CD4-positive, alpha-beta T cell treated with Interleukin-17A for 1 hour (primary cell): ENCODE results near the gene SUGCT.
"Not testable (repeated sequence)": the region's sequence is repeated elsewhere in the genome, so short reads cannot be mapped to it uniquely, and the experiment has no call there.

ENCODE experiments used
- DNase-seq: peaks from one replicate; pipeline ENCODE4 v3.0.0-alpha.2; 2020

The SUGCT gene

GRCh38 chr7:40587419-40587818 is 452.6 kb downstream of the SUGCT start:
- DNase-seq = no peak

GRCh38 chr7:40595129-40595528 is 460.3 kb downstream of the SUGCT start:
- DNase-seq = no peak

GRCh38 chr7:40595832-40596231 is 461.0 kb downstream of the SUGCT start:
- no peak for DNase-seq

GRCh38 chr7:40597517-40597916 is 462.7 kb downstream of the SUGCT start:
- DNase-seq = no peak

GRCh38 chr7:40598915-40599314 is 464.1 kb downstream of the SUGCT start:
- no peak for DNase-seq

GRCh38 chr7:40599836-40600235 is 465.0 kb downstream of the SUGCT start:
- DNase-seq = no peak

- DNase-seq = not testable (repeated sequence)
Observed at GRCh38 chr7:40602351-40602750, 467.5 kb downstream of the SUGCT start.

GRCh38 chr7:40604601-40605438 is 470.0 kb downstream of the SUGCT start:
- no peak for DNase-seq

- DNase-seq = no peak
Observed at GRCh38 chr7:40608321-40609075, 473.7 kb downstream of the SUGCT start.

GRCh38 chr7:40610461-40610860 is 475.7 kb downstream of the SUGCT start:
- no peak for DNase-seq

GRCh38 chr7:40611095-40611871 is 476.5 kb downstream of the SUGCT start:
- no peak for DNase-seq

GRCh38 chr7:40612298-40612697 is 477.5 kb downstream of the SUGCT start:
- no peak for DNase-seq

GRCh38 chr7:40619647-40620046 is 484.8 kb downstream of the SUGCT start:
- DNase-seq = no peak

- no peak for DNase-seq
Observed at GRCh38 chr7:40621592-40621998, 486.8 kb downstream of the SUGCT start.

- DNase-seq = no peak
Observed at GRCh38 chr7:40622941-40623501, 488.2 kb downstream of the SUGCT start.

- DNase-seq = no peak
Observed at GRCh38 chr7:40623863-40624262, 489.1 kb downstream of the SUGCT start.

- DNase-seq = not testable (repeated sequence)
Observed at GRCh38 chr7:40627361-40627760, 492.6 kb downstream of the SUGCT start.

- no peak for DNase-seq
Observed at GRCh38 chr7:40629891-40630290, 495.1 kb downstream of the SUGCT start.

- no peak for DNase-seq
Observed at GRCh38 chr7:40634118-40634517, 499.3 kb downstream of the SUGCT start.

GRCh38 chr7:40638545-40639320 is 503.9 kb downstream of the SUGCT start:
- no peak for DNase-seq

- no peak for DNase-seq
Observed at GRCh38 chr7:40640566-40640965, 505.8 kb downstream of the SUGCT start.

- no peak for DNase-seq
Observed at GRCh38 chr7:40641701-40642100, 506.9 kb downstream of the SUGCT start.
